Muscle layer of duodenum (tissue), 2 donors: ENCODE data around the gene CDK4.

Experiments
- H3K27ac ChIP-seq: one replicate; pipeline ENCODE4 v1.7.0; 2013; ENCODE audit warnings: mild to moderate bottlenecking, low read length
- H3K27me3 ChIP-seq: one replicate; pipeline ENCODE4 v1.7.0; 2013; ENCODE audit warnings: low read depth, mild to moderate bottlenecking, control low read depth, low read length
- H3K36me3 ChIP-seq, 2 donors: one replicate each; pipeline ENCODE4 v1.7.0; 2013; ENCODE audit warnings: low read length in 2 of 2, control low read depth in 1 of 2, mild to moderate bottlenecking in 1 of 2; ENCODE audit not compliant: insufficient read depth in 2 of 2, control insufficient read depth in 1 of 2
- H3K4me1 ChIP-seq, 2 donors: one replicate each; pipeline ENCODE4 v1.7.0; 2013; ENCODE audit warnings: low read length in 2 of 2, mild to moderate bottlenecking in 2 of 2, control low read depth in 1 of 2, moderate library complexity in 1 of 2; ENCODE audit not compliant: insufficient read depth in 2 of 2, control insufficient read depth in 1 of 2
- H3K4me3 ChIP-seq, 2 donors: one replicate each; pipeline ENCODE4 v1.7.0; 2013; ENCODE audit warnings: low read length in 2 of 2, low read depth in 1 of 2, mild to moderate bottlenecking in 1 of 2
- H3K9me3 ChIP-seq, 2 donors: one replicate each; pipeline ENCODE4 v1.7.0; 2013; ENCODE audit warnings: low read length in 2 of 2, control low read depth in 1 of 2, mild to moderate bottlenecking in 1 of 2; ENCODE audit not compliant: control insufficient read depth in 1 of 2
- donor health status: healthy.

The CDK4 gene

GRCh38 chr12:57707250-57707649 lies 44.9 kb downstream of the CDK4 start:
- peaks cover 0 to 5% of the 10 kb centered on the region in 2 donors for H3K9me3 ChIP-seq
- no peaks in the 10 kb centered on the region for H3K4me1 ChIP-seq
- no peaks in the 10 kb centered on the region for H3K27me3 ChIP-seq
- H3K36me3 ChIP-seq, result peaks cover 13 to 50% of the 10 kb centered on the region in 2 donors
- no peak overlapping the region for H3K4me3 ChIP-seq
- H3K27ac ChIP-seq, result no peak overlapping the region

- Histone ChIP-seq H3K4me1 (no peaks in the 10 kb centered on the region), H3K4me3 (no peak overlapping the region), H3K9me3 (peaks cover 0 to 5% of the 10 kb centered on the region in 2 donors), H3K27me3 (no peaks in the 10 kb centered on the region), H3K36me3 (peaks cover 32 to 58% of the 10 kb centered on the region in 2 donors), H3K27ac (no peak overlapping the region)
Observed at GRCh38 chr12:57700317-57700716, 51.8 kb downstream of the CDK4 start.

- H3K36me3 ChIP-seq, result peaks cover 28 to 48% of the 10 kb centered on the region in 2 donors
Observed at GRCh38 chr12:57698414-57698813, 53.7 kb downstream of the CDK4 start.

More at GRCh38 chr12:57698414-57698813, 53.7 kb downstream of the CDK4 start:
- no peak overlapping the region for H3K4me3 ChIP-seq
- H3K27me3 ChIP-seq, result no peaks in the 10 kb centered on the region
- H3K27ac ChIP-seq, result no peak overlapping the region
- no peaks in the 10 kb centered on the region for H3K9me3 ChIP-seq
- H3K4me1 ChIP-seq, result peaks cover 5 to 10% of the 10 kb centered on the region in 2 donors
